Skin epidermis (tissue), 12 donors: ENCODE results near the gene KDM4C.

ENCODE experiments used
- H3K27ac ChIP-seq, 21 experiments: fragments of 200-600 bp; sonication (generic) in 11 of 21; one replicate each; pipeline ENCODE4 v1.5.0; 2020; ENCODE audit warnings: mild to moderate bottlenecking in 3 of 21, inconsistent platforms in 2 of 21, moderate library complexity in 2 of 21
- H3K4me3 ChIP-seq, 7 experiments: fragments of 200-600 bp; sonication (generic) in 2 of 7; one replicate each; pipeline ENCODE4 v1.5.0; 2020; ENCODE audit warnings: inconsistent platforms in 2 of 7, mild to moderate bottlenecking in 2 of 7, moderate library complexity in 1 of 7

Gene KDM4C

DNA sequence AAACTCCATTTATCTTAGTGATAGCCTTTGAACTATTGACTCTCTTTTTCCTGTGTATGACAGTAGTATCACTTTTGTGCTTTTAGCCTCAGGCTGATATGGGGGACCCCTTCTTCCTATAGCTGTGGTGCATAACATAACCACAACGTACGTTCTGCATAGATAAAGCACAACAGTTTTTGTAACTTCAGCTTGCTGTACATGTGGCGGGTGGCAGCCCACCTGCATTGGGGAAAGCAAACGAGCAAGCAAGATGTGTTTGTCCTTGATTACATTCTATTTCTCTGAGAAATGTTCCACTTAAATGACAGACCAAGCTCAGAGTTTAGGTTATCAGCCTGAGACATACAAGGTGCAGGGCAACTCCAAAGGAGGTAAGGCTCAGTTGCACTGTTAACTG lies 309.4 kb downstream of the KDM4C start:
- Histone ChIP-seq H3K27ac (no peak overlapping the region), H3K4me3 (no peak overlapping the region)

DNA sequence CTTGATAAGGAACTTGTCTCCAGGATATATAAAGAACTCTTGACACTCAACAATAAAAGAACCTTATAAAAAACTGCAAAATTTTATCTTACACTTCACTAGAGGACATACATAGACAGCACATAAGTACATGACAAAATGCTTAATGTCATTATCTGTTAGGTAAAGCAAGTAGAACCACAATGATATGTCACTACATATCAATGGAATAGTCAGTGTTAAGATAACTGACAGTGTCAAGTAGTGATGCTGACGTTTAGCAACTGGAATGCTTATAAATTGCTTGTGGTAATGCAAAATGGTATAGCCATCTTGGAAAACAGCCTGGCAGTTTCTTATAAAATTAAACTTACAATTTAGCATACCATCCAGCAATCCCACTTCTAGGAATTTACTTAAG lies 314.1 kb downstream of the KDM4C start:
- Histone ChIP-seq H3K4me3 (no peak overlapping the region), H3K27ac (no peak overlapping the region)

DNA sequence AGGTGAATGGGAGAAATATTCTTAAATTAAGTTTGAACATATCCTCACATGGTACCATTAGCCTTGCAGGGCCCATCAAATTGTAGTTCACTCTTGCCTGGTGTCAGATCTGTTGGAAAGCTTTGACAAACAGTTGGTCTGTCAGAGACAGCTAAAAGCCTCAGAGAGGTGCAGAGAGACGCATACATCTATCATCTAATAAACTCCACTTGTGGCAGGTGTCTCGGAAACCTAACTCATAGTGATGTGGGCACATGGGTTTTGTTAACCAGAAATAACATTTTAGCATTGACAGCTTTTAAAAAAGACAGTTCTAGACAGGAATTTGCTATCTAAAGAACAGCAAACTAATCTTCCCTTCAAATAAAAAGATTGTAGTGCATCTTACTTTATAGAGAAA lies 315.9 kb downstream of the KDM4C start:
- H3K4me3 ChIP-seq = no peak overlapping the region
- H3K27ac ChIP-seq = no peak overlapping the region

DNA sequence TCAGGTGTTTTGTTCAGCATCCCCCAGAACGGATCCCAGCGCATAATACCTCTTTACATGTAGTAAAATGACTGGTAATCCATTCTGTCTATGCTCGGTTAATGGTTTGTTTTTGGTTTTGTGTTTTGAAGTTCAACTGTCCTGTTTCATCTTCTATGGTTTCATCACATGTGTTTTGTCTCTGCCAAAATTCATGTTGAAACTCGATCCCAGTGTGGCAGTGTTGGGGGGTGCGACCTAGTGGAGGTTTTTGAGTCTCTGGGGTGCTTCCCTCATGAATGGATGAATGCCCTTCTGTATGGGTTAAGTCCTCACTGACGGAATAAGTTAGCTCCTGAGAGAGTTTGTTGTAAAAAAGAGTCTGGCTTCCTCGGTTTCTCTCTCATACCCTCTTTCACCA lies 317.4 kb downstream of the KDM4C start:
- H3K27ac ChIP-seq = no peak overlapping the region
- H3K4me3 ChIP-seq = no peak overlapping the region

DNA sequence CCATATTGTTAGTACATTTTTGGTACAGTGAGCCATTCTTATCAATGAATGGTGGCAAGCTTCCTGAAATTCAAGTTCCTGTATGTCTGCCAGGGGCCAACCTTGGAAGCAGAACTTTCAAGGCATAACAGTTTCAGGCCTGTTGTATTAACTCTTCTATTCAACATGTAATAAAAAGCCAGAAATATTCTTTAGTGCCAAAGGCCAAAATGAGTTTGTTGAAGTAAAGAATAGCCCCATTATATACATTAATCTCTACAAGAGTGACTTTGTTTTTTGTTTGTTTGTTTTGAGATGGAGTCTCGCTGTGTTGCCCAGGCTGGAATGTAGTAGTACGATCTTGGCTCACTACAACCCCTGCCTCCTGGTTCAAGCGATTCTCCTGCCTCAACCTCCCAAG lies 321.3 kb downstream of the KDM4C start:
- Histone ChIP-seq H3K27ac (no peak overlapping the region), H3K4me3 (no peak overlapping the region)

DNA sequence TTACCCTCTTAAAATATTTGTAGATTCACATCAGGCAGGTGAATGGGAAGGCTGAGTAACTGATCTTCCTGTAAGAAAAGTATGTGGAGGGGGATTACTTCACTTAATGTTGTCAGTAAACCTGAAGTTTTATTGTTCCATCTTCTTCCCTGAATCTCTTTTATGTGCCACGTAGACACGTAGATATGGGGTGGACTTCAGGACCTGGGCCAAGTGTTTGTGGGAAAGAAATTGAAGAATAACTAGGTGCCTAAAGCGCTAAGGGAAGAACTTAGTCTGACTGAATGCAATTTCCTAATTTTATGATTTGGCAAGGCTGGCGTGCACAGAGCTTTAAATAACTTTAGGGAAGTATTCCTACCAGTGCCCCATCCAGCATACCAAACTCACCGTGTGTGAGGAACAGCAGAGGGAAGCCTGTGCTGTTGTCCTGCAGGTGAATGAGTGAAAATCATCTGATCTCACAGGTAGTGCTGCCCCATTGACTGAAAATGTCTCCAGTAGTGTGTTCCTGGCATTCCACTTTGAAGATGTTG lies 323.4 kb downstream of the KDM4C start:
- H3K4me3 ChIP-seq = no peak overlapping the region
- peak overlapping the region in 1 of 21 experiments; percentile 23 for H3K27ac ChIP-seq

DNA sequence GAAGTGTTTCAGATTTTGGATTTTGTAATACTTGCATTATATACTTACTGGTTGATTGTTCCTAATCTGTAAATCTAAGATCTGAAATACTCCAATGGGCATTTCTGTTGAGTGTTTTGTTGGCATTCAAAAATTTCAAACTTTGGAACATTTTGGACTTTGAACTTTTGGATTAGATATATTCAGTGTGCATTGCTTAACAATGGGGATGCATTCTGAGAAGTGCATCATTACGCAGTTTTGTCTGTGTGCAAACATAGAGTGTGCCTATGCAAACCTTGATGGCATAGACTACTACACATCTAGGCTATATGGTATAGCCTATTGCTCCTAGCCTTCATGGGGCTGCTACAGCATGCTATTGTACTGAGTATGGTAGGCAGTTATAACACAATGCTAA lies 325.4 kb downstream of the KDM4C start:
- no peak overlapping the region for H3K4me3 ChIP-seq
- no peak overlapping the region for H3K27ac ChIP-seq

DNA sequence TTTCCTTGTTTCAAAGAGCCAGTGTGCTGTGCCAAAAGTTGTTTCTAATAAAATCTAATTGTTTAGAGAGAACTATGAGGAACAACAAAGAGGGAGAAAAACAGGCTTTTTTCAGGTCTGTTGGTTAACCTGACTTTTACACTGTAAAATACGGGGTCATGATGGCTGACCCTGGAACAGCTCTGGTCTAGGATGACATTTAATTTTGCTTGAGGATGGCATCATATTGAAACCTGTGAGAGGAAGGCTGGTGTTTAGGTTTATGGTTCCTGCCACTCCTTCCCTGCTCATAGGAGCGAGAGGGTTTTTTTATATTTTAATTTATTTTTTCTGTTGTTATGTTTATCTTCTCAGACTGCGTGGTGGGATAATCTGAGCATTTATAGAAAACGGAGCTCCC lies 327.6 kb downstream of the KDM4C start:
- no peak overlapping the region for H3K4me3 ChIP-seq
- H3K27ac ChIP-seq = no peak overlapping the region

DNA sequence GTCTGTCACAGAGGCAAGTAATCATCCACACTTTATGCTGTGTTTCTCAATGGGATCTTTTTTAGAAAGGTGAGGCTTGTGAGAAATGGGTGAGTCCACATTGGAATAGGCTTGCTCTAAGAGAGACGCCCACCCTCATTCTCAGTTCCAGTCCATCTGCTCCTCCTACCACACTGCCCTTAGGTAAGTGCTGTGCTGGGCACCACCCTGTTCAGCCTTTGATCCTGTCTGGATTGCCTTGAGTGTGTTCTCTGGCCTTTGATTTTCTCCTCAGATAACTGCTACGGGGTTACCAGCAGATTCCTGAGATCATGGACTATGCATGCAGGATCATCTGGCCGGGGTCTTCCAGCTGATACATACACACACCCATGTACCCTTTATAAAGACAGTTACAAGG lies 328.6 kb downstream of the KDM4C start:
- no peak overlapping the region for H3K4me3 ChIP-seq

DNA sequence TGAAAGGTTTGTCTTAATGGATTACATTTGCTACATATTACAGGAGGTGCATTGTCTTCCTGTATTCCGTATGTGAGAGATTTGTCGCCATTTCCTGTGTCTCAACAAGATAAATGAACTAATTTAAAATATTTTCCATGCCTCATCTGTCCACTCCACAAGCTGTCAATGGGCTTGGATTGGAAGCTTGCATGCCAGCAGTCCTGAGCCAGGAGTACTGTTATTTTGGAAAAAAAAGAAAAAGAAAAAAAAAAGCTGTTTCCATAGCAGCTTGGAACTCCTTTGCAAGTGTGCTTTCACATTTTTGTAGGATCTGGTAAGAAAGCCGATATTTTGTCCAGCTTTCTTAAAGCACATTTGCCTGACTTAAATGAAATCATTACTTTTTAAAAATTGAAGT lies 330.8 kb downstream of the KDM4C start:
- Histone ChIP-seq H3K27ac (no peak overlapping the region), H3K4me3 (no peak overlapping the region)

More for the DNA sequence above, 328.6 kb downstream of the KDM4C start:
- no peak overlapping the region for H3K27ac ChIP-seq

DNA sequence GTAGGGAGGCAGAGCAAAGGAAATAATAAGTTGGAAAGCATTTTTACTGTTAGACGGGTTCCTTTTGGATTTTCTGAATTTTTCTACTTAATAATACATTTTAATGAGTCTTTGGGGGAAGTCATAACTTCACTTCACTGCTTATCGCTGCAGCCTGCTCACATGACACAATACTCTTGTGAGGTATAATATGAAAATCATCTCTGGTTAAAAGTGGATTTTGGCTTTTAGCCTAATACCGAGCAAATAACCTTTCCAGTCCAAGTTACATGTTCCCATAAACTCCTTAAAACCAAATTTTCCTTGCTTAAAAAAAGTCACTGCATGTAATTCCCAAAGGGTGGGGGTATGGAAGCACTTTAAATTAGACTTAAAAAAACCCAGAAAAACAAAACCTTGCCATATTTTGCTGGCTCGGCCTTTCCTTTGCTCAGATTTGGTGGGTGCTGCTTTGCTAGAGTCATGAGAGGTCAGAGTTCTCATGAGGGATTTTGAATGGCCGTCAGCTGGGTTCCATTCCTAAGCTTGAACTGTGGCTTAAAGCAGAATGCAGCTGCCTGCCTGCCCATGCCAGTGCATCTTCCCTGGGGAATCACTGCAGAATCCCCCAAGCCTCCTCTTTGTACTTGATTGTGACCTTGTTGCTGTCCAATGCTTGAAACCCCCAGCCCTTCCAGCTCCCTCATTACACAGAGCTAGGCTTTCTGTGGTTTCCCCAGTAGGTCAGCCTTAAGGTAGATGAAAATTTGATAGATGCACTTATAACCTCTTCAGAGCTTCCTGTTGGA lies 331.8 kb downstream of the KDM4C start:
- H3K4me3 ChIP-seq = no peak overlapping the region
- no peak overlapping the region for H3K27ac ChIP-seq

DNA sequence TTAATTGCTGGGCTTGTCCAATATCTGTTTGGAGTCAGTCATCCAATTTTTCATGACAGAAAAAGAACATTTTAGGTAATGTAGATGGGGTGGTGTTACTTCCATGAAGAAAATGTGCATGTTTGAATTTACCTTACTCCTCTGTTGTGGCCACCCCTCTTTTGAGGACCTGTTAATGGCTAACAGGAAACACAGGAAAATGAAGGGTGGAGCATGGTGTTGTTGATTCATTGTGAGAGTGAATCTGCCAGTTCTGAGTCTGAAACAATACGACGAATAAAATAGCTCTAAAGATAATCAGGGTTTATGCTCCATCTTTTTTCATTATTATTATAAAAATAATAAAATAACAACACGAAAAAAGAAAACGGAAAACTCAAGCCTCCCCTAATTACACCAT lies 335.3 kb downstream of the KDM4C start:
- H3K4me3 ChIP-seq = no peak overlapping the region
- H3K27ac ChIP-seq = no peak overlapping the region

DNA sequence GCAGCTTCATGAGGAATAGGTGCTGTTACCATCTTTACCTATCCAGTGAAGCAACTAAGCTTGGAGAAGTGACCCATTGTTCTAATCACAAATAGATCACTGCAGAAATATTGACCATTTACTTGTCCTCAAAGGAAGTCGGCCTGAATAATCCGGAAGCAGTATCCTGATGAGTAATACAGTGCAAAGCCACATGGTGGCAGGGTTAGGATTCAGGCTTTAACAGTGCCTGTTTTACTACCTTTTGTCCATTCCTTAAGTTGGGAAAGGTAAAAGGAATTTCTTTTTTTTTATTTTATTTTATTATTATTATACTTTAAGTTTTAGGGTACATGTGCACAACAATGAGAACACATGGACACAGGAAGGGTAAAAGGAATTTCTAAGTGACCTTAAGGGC lies 336.3 kb downstream of the KDM4C start:
- no peak overlapping the region for H3K27ac ChIP-seq
- no peak overlapping the region for H3K4me3 ChIP-seq

DNA sequence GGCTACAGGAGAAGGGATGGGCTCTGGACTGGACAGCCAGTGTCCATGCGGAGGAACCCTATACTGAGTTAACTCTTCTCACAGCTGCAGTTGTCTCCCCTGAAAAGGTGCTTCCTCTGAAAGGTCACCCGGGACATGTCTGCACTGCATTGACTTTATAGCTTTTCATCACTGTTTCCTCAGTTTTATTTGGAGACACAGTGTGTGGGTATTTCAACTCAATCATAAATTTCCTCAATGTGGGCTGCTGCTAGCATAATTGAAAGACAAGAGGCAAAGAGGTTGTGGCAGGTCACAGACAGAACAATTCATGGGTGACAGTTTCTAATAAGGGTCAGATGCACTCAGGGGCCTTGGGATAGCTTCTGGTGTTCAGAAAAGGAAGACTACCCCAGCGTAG lies 336.8 kb downstream of the KDM4C start:
- Histone ChIP-seq H3K27ac (no peak overlapping the region), H3K4me3 (no peak overlapping the region)

DNA sequence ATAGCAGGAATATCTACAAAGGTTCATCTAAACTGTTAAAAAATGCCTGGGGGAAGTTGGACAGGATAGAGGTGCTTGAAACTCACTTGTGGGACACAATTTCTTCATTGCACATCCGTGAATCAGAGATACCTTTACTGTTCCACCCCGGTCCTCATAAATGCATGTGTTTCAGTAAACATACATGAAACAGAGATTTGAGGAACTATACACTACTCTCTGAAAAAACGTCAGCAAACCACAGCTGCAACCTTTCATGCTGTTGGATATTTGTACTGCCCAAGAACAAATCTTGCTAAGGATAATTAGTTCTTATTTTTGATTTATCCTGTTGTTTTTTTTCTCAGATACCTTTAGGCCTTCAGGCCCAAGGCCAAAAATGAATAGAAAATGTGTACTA lies 337.3 kb downstream of the KDM4C start:
- Histone ChIP-seq H3K27ac (no peak overlapping the region), H3K4me3 (no peak overlapping the region)

DNA sequence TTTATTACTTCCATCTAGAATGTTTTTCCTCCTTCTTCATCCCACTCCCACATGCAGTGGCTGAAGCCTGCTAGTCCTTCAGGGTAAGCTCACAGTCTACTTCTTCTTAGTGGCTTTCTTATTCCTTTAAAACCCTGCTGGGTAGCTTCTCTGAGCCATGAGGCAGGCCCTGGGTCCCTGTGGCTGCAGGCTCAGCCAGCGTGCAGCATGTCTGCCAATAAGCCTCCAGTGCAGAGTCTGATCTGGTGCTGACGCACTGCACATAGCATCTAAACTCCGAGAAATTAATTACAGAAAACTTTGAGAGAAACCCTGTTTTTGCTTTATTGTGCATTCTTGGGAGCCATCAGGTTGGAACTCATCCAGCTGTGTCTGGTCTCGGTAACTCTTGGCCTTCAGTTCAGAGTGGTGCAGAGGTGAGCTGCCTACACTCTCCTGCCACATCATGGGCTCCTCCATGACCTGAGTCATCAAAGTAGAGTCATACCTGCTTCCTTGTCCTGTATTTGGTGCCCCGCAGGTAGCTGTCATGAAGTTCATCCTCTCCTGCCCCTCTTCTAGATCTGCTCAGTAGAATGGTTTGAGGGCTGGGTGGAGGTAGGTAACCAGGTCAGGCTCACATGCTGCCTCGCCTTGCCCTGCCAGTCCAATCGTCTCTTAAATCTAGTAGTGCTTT lies 339.4 kb downstream of the KDM4C start:
- H3K4me3 ChIP-seq = no peak overlapping the region
- H3K27ac ChIP-seq = no peak overlapping the region

DNA sequence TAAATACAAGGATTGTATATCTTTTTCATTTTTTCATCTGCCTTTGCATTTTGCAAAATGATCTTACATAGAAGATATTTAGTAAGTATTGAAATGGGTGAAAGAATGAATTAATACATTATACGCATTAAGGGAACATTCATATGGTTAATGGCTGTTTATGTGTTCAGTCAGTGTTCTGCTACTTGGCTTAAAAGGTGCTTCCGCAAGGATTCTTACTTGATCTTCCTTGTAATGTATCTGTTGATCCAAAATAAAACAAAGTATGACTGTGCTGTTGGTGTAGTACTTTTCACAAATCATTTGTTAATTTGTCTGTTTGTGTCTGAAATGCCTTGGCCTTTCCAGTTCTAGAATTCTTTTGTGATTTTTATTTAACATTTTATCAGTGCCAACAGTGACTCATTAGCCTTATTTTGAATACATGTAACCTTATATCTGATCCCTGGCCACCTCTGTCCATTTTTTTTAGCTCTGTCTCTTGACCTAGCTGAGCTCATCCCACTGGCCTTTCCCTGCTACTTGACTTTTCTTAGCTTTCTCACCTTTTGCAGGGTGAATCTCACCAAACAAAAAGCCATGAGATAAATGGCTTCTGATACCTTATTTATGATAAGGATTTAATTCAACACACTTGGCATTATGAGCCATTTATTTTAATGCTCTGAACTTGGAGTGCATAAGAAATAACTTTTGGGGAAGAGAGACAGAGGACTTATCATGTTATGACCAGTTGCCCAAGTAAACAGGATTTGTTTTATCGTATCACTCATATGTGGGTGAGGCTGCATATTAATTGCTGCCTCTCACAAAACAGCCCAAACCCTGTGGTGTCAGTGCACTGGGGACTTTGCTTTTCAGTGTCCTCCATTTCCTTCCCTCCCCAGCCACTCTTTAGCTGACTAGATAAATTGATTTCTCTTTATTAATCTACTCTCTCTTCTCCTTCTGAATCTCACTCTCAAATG lies 340.3 kb downstream of the KDM4C start:
- Histone ChIP-seq H3K4me3 (no peak overlapping the region), H3K27ac (no peak overlapping the region)

DNA sequence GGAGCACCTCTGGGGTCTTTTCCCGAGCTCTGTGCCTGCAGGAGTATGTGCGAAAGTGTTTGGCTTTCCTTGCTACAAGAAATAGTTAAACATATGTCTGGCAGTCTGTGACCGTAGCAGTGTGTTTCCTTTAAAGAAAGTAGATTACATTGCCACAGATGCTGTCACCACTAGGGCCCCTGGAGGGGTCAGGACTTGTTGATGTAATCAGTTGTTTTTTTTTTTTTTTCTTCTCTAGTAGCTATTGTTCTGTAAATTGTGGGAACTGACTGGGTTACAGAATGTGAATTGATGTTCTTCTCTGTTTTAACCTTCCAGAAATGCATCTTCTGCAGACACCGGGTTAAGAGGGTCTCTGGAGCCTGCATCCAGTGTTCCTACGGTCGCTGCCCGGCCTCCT lies 345.6 kb downstream of the KDM4C start:
- no peak overlapping the region for H3K4me3 ChIP-seq
- H3K27ac ChIP-seq = no peak overlapping the region

DNA sequence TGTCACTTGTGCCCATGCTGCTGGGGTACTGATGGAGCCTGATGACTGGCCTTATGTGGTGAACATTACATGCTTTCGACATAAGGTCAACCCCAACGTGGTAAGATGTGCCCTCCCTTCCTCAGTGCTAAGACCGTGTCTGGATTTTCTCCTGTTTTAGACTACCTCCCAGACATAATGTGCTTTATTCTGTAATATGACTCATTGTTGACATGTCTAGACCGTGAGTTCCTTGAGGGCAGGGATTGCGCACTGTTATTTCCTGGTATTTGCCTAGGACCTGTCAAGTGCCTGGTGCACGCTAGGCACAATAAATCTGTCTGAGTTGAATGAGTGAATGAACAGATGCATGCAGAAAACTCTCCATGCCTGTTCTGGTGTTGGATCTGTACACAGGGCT lies 346.0 kb downstream of the KDM4C start:
- Histone ChIP-seq H3K27ac (no peak overlapping the region), H3K4me3 (no peak overlapping the region)

DNA sequence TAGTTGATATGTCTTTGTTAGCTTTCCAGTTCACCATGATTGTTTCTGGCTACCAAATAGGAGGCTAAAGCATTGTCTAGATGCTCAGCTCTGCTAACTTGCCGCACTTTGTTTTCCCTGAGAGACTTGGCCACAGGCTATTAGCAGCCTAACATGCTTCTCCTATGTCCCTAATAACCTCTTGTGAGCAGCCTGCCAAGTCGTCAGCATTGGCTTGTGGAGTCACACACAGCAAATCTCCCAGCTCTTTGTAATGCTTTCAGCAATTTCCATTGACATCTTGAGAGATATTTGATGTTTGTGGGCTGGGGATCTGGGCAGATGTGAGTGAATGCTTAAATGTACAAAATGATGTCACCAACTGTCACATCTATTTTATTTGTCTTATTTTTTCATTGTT lies 346.9 kb downstream of the KDM4C start:
- no peak overlapping the region for H3K27ac ChIP-seq
- H3K4me3 ChIP-seq = no peak overlapping the region
